GM18951 (cell line): ENCODE measurements around the gene TSFM.

Source experiments
- POLR2A ChIP-seq: IDR thresholded peaks from 4 replicates; pipeline ENCODE4 v1.6.1; 2011; ENCODE audit warnings: mild to moderate bottlenecking; ENCODE audit not compliant: insufficient read length, insufficient read depth; ENCODE audit errors: extremely low read depth
- in situ Hi-C: fragments of 300-500 bp; cut with MboI; formaldehyde crosslinking; loops from one replicate; pipeline ENCODE4 v1.12.0; 2022; ENCODE audit warnings: low sequenced_read_pairs, mixed read lengths, inconsistent platforms; ENCODE audit not compliant: unreplicated experiment

The TSFM gene

GRCh38 chr12:57822392-57823130, 40.0 kb downstream of the TSFM start:
- in situ Hi-C loops, result no loop called here

GRCh38 chr12:57823131-57823907, 40.7 kb downstream of the TSFM start:
- no peak for TF ChIP-seq POLR2A
- in situ Hi-C loops, result no loop called here

More at GRCh38 chr12:57822392-57823130, 40.0 kb downstream of the TSFM start:
- no peak for TF ChIP-seq POLR2A

GRCh38 chr12:57823908-57824640, 41.5 kb downstream of the TSFM start:
- in situ Hi-C loops, result no loop called here

GRCh38 chr12:57825451-57825850, 42.9 kb downstream of the TSFM start:
- in situ Hi-C loops, result loop anchor here (5.0 kb wide), 1 partner anchor 87 kb away; no protein-coding TSS in a partner anchor
- TF ChIP-seq POLR2A, result no peak

More at GRCh38 chr12:57823908-57824640, 41.5 kb downstream of the TSFM start:
- TF ChIP-seq POLR2A, result no peak

GRCh38 chr12:57826400-57826799, 43.8 kb downstream of the TSFM start:
- no peak for TF ChIP-seq POLR2A
- in situ Hi-C loops, result loop anchor here (5.0 kb wide), 1 partner anchor 86 kb away; no protein-coding TSS in a partner anchor

- TF ChIP-seq POLR2A, result no peak
- in situ Hi-C loops, result loop anchor here (5.0 kb wide), 1 partner anchor 85 kb away; no protein-coding TSS in a partner anchor
Observed at GRCh38 chr12:57826966-57827365, 44.4 kb downstream of the TSFM start.

- in situ Hi-C loops, result loop anchor here (5.0 kb wide), 1 partner anchor 83 kb away; no protein-coding TSS in a partner anchor
- TF ChIP-seq POLR2A, result no peak
Observed at GRCh38 chr12:57829025-57829777, 46.6 kb downstream of the TSFM start.

GRCh38 chr12:57830393-57830792, 47.8 kb downstream of the TSFM start:
- in situ Hi-C loops, result no loop called here
- TF ChIP-seq POLR2A, result no peak

- in situ Hi-C loops, result no loop called here
- no peak for TF ChIP-seq POLR2A
Observed at GRCh38 chr12:57832966-57833365, 50.4 kb downstream of the TSFM start.

- in situ Hi-C loops, result no loop called here
Observed at GRCh38 chr12:57833672-57834071, 51.1 kb downstream of the TSFM start.

GRCh38 chr12:57834086-57834876, 51.7 kb downstream of the TSFM start:
- no peak for TF ChIP-seq POLR2A
- in situ Hi-C loops, result no loop called here

More at GRCh38 chr12:57833672-57834071, 51.1 kb downstream of the TSFM start:
- no peak for TF ChIP-seq POLR2A

GRCh38 chr12:57835366-57836288, 53.0 kb downstream of the TSFM start:
- no peak for TF ChIP-seq POLR2A
- in situ Hi-C loops, result no loop called here
